ENCODE results near the gene RELN. TPM values are rescaled to one million over a fixed set of nuclear protein-coding genes. Genes with fewer than 3 reads are reported as not detected.

Gene RELN
- total RNA-seq, 1 donor from 2014 or later: 0.19 TPM

GRCh38 chr7:103919272-103919868 lies 70.1 kb downstream of the RELN start:
- no peaks in the 10 kb centered on the region for H3K9me3 Mint-ChIP-seq (ENCODE audit: unreplicated experiment)
- H3K27me3 Mint-ChIP-seq (ENCODE audit: unreplicated experiment): peaks cover 11% of the 10 kb centered on the region
- H3K4me1 Mint-ChIP-seq (ENCODE audit: unreplicated experiment): no peaks in the 10 kb centered on the region
- no peaks in the 10 kb centered on the region for H3K36me3 Mint-ChIP-seq (ENCODE audit: unreplicated experiment)
- TF ChIP-seq CTCF (IDR thresholded peaks at IDR 0.05): no peak
- DNase-seq (ENCODE audit: extremely low spot score, unreplicated experiment): no peak
- H3K27ac Mint-ChIP-seq (ENCODE audit: unreplicated experiment): no peak overlapping the region
- no peak overlapping the region for H3K4me3 Mint-ChIP-seq (ENCODE audit: unreplicated experiment)

GRCh38 chr7:103918631-103919271 lies 70.7 kb downstream of the RELN start:
- no peak overlapping the region for H3K4me3 Mint-ChIP-seq (ENCODE audit: unreplicated experiment)
- no peaks in the 10 kb centered on the region for H3K9me3 Mint-ChIP-seq (ENCODE audit: unreplicated experiment)
- H3K4me1 Mint-ChIP-seq (ENCODE audit: unreplicated experiment): no peaks in the 10 kb centered on the region
- DNase-seq (ENCODE audit: extremely low spot score, unreplicated experiment): no peak
- H3K27ac Mint-ChIP-seq (ENCODE audit: unreplicated experiment): no peak overlapping the region
- H3K27me3 Mint-ChIP-seq (ENCODE audit: unreplicated experiment): peaks cover 11% of the 10 kb centered on the region
- TF ChIP-seq CTCF (IDR thresholded peaks at IDR 0.05): no peak
- H3K36me3 Mint-ChIP-seq (ENCODE audit: unreplicated experiment): no peaks in the 10 kb centered on the region

GRCh38 chr7:103915680-103916357 lies 73.6 kb downstream of the RELN start:
- Mint-ChIP-seq H3K27ac (ENCODE audit: unreplicated experiment) (no peak overlapping the region), H3K4me3 (ENCODE audit: unreplicated experiment) (no peak overlapping the region), H3K27me3 (ENCODE audit: unreplicated experiment) (peaks cover 5% of the 10 kb centered on the region), H3K9me3 (ENCODE audit: unreplicated experiment) (no peaks in the 10 kb centered on the region), H3K4me1 (ENCODE audit: unreplicated experiment) (no peaks in the 10 kb centered on the region), H3K36me3 (ENCODE audit: unreplicated experiment) (no peaks in the 10 kb centered on the region)
- no peak for DNase-seq (ENCODE audit: extremely low spot score, unreplicated experiment)
- no peak for TF ChIP-seq CTCF (IDR thresholded peaks at IDR 0.05)

GRCh38 chr7:103914147-103914899 lies 75.1 kb downstream of the RELN start:
- no peak overlapping the region for H3K4me3 Mint-ChIP-seq (ENCODE audit: unreplicated experiment)
- TF ChIP-seq CTCF (IDR thresholded peaks at IDR 0.05): no peak
- peaks cover 2% of the 10 kb centered on the region for H3K27me3 Mint-ChIP-seq (ENCODE audit: unreplicated experiment)
- no peaks in the 10 kb centered on the region for H3K4me1 Mint-ChIP-seq (ENCODE audit: unreplicated experiment)
- H3K9me3 Mint-ChIP-seq (ENCODE audit: unreplicated experiment): no peaks in the 10 kb centered on the region
- no peak overlapping the region for H3K27ac Mint-ChIP-seq (ENCODE audit: unreplicated experiment)
- no peak for DNase-seq (ENCODE audit: extremely low spot score, unreplicated experiment)
- no peaks in the 10 kb centered on the region for H3K36me3 Mint-ChIP-seq (ENCODE audit: unreplicated experiment)
